ENCODE data around the gene COL27A1.

The COL27A1 gene

GRCh38 chr9:114168281-114169028 lies 13.1 kb downstream of the COL27A1 start:
- DNase-seq (ENCODE audit: low read depth) = no peak

GRCh38 chr9:114169029-114169951 lies 14.0 kb downstream of the COL27A1 start:
- no peak for DNase-seq (ENCODE audit: low read depth)

- DNase-seq (ENCODE audit: low read depth) = no peak
Observed at GRCh38 chr9:114169952-114170770, 14.8 kb downstream of the COL27A1 start.

- DNase-seq (ENCODE audit: low read depth) = no peak
Observed at GRCh38 chr9:114170771-114171461, 15.6 kb downstream of the COL27A1 start.

GRCh38 chr9:114171500-114171899 lies 16.2 kb downstream of the COL27A1 start:
- DNase-seq (ENCODE audit: low read depth) = no peak

- no peak for DNase-seq (ENCODE audit: low read depth)
Observed at GRCh38 chr9:114172981-114173833, 17.9 kb downstream of the COL27A1 start.

- no peak for DNase-seq (ENCODE audit: low read depth)
Observed at GRCh38 chr9:114174557-114174875, 19.2 kb downstream of the COL27A1 start.

- no peak for DNase-seq (ENCODE audit: low read depth)
Observed at GRCh38 chr9:114174876-114175771, 19.8 kb downstream of the COL27A1 start.

- no peak for DNase-seq (ENCODE audit: low read depth)
Observed at GRCh38 chr9:114176624-114177291, 21.4 kb downstream of the COL27A1 start.

- DNase-seq (ENCODE audit: low read depth) = no peak
Observed at GRCh38 chr9:114177423-114178064, 22.2 kb downstream of the COL27A1 start.

GRCh38 chr9:114178076-114178475 lies 22.7 kb downstream of the COL27A1 start:
- no peak for DNase-seq (ENCODE audit: low read depth)

GRCh38 chr9:114178756-114179450 lies 23.6 kb downstream of the COL27A1 start:
- no peak for DNase-seq (ENCODE audit: low read depth)

- no peak for DNase-seq (ENCODE audit: low read depth)
Observed at GRCh38 chr9:114179516-114179915, 24.2 kb downstream of the COL27A1 start.

- no peak for DNase-seq (ENCODE audit: low read depth)
Observed at GRCh38 chr9:114180696-114181606, 25.6 kb downstream of the COL27A1 start.

GRCh38 chr9:114181607-114182409 lies 26.5 kb downstream of the COL27A1 start:
- DNase-seq (ENCODE audit: low read depth) = no peak

GRCh38 chr9:114183006-114183405 lies 27.7 kb downstream of the COL27A1 start:
- DNase-seq (ENCODE audit: low read depth) = no peak

Measured in stimulated activated CD8-positive, alpha-beta memory T cell treated with anti-CD3 and anti-CD28 coated beads, Interleukin-12 subunit alpha, Interleukin-12 subunit beta, amount 100 ng/mL, for 4 hours (primary cell).